GM19328 (cell line): ENCODE results near the gene TRAF2.

Source experiments
- ATAC-seq: cut with Tn5 transposase; IDR thresholded peaks from one replicate; pipeline ENCODE4 v1.9.1; 2021; ENCODE audit warnings: mild to moderate bottlenecking, moderate library complexity; ENCODE audit not compliant: unreplicated experiment

Gene TRAF2

GRCh38 chr9:136973618-136974617, 87.6 kb downstream of the TRAF2 start:
- ATAC-seq, result no peak

- no peak for ATAC-seq
These were observed 88.7 kb downstream of the TRAF2 start for GRCh38 chr9:136974817-136975535.

- ATAC-seq, result no peak
These were observed 89.3 kb downstream of the TRAF2 start for GRCh38 chr9:136975644-136976043.
